SK-N-SH (cell line): ENCODE measurements around the gene PCSK6. TPM values are rescaled to one million over a fixed set of nuclear protein-coding genes. Genes with fewer than 3 reads are reported as not detected.

ENCODE experiments used
- CTCF ChIA-PET: fragments of 300-600, 350-600 bp; formaldehyde crosslinking; extraction: SDS; loops from one replicate; lab custom pipeline; 2021; lab: Yijun Ruan, JAX
- POLR2A ChIA-PET: fragments of 350-600 bp; sonication (Branson Sonifier 250); formaldehyde crosslinking; extraction: SDS; loops from one replicate; lab custom pipeline; 2020; ENCODE audit warnings: antibody characterized with exemption, inconsistent platforms; lab: Yijun Ruan, JAX
- DNase-seq: peaks from one replicate; pipeline ENCODE4 v3.0.0; 2012
- H2AFZ ChIP-seq: fragments of 200-600 bp; sonication (generic); 2 replicates; pipeline ENCODE4 v1.8.1; 2016; ENCODE audit warnings: antibody characterized with exemption, mild to moderate bottlenecking, low read depth
- H3F3A ChIP-seq: fragments of 200-600 bp; sonication (generic); replicated peaks from 2 replicates; pipeline ENCODE3; 2016; ENCODE audit warnings: antibody characterized with exemption, mild to moderate bottlenecking; ENCODE audit not compliant: insufficient read depth
- H3K27ac ChIP-seq, 2 experiments: fragments of 200-500 bp in 1 of 2; fragments of 200-600 bp in 1 of 2; sonication (Bioruptor generic) in 1 of 2; sonication (generic), shearing (Covaris generic) in 1 of 2; 2 replicates each; pipeline versions ENCODE4 v1.5.1 to v1.6.1; 2014 to 2016; ENCODE audit warnings: low read depth in 2 of 2, inconsistent platforms in 1 of 2, low read length in 1 of 2, mild to moderate bottlenecking in 1 of 2, mixed read lengths in 1 of 2
- H3K27me3 ChIP-seq: fragments of 200-600 bp; sonication (generic), shearing (Covaris generic); 2 replicates; pipeline ENCODE4 v1.6.1; 2016; ENCODE audit warnings: mixed run types; ENCODE audit not compliant: insufficient read depth
- H3K36me3 ChIP-seq, 2 experiments: fragments of 200-500 bp in 1 of 2; fragments of 200-600 bp in 1 of 2; sonication (Bioruptor generic) in 1 of 2; sonication (generic) in 1 of 2; replicated peaks in 1 of 2; 2 replicates each; pipeline versions ENCODE3 to v1.5.1; 2014 to 2016; ENCODE audit warnings: low read length in 1 of 2, mild to moderate bottlenecking in 1 of 2; ENCODE audit not compliant: insufficient read depth in 2 of 2, control insufficient read depth in 1 of 2
- H3K4me1 ChIP-seq, 2 experiments: fragments of 200-500 bp in 1 of 2; fragments of 200-600 bp in 1 of 2; sonication (Bioruptor generic) in 1 of 2; sonication (generic), shearing (Covaris generic) in 1 of 2; 2 replicates each; pipeline versions ENCODE4 v1.5.1 to v1.6.1; 2014 to 2016; ENCODE audit warnings: low read depth in 1 of 2, low read length in 1 of 2, mixed run types in 1 of 2; ENCODE audit not compliant: insufficient read depth in 2 of 2, control insufficient read depth in 1 of 2
- H3K4me2 ChIP-seq: fragments of 200-600 bp; sonication (generic), shearing (Covaris generic); 2 replicates; pipeline ENCODE4 v1.6.1; 2017; ENCODE audit warnings: mixed run types
- H3K4me3 ChIP-seq, 2 experiments: fragments of 200-500 bp in 1 of 2; fragments of 200-600 bp in 1 of 2; sonication (Bioruptor generic) in 1 of 2; sonication (generic), shearing (Covaris generic) in 1 of 2; 2 replicates each; pipeline versions ENCODE4 v1.5.1 to v1.8.1; 2014 to 2016; ENCODE audit warnings: low read depth in 2 of 2, inconsistent platforms in 1 of 2, low read length in 1 of 2, mild to moderate bottlenecking in 1 of 2, mixed read lengths in 1 of 2, moderate library complexity in 1 of 2
- H3K79me2 ChIP-seq: fragments of 200-600 bp; sonication (generic); 2 replicates; pipeline ENCODE4 v1.8.1; 2017; ENCODE audit warnings: mild to moderate bottlenecking; ENCODE audit not compliant: insufficient read depth
- H3K9ac ChIP-seq: fragments of 200-600 bp; sonication (generic); 2 replicates; pipeline ENCODE4 v1.6.1; 2017; ENCODE audit warnings: mixed run types
- H3K9me2 ChIP-seq: fragments of 200-600 bp; sonication (generic); 2 replicates; pipeline ENCODE4 v1.6.1; 2017; ENCODE audit warnings: mixed run types
- H3K9me3 ChIP-seq: fragments of 200-600 bp; sonication (generic); 2 replicates; pipeline ENCODE4 v1.6.1; 2017; ENCODE audit warnings: mixed run types, mild to moderate bottlenecking, moderate library complexity
- H4K20me1 ChIP-seq: fragments of 200-600 bp; sonication (generic); 2 replicates; pipeline ENCODE4 v1.6.1; 2017; ENCODE audit warnings: mild to moderate bottlenecking, mixed run types; ENCODE audit not compliant: insufficient read depth
- CHD2 ChIP-seq: fragments of 150-350 bp; IDR thresholded peaks from 2 replicates; pipeline ENCODE4 v1.6.1; 2018; ENCODE audit warnings: low read length; ENCODE audit not compliant: partially characterized antibody
- ELF1 ChIP-seq: IDR thresholded peaks from 2 replicates; pipeline ENCODE4 v1.4.0; 2012
- EP300 ChIP-seq, 2 experiments: IDR thresholded peaks; 2 replicates each; pipeline versions ENCODE4 v1.4.0 to v1.6.1; 2012; ENCODE audit warnings: borderline replicate concordance in 1 of 2, low read depth in 1 of 2, low read length in 1 of 2
- FOSL2 ChIP-seq: IDR thresholded peaks from 2 replicates; pipeline ENCODE4 v1.4.0; 2012; ENCODE audit warnings: low read depth, mild to moderate bottlenecking, moderate library complexity, borderline replicate concordance
- FOXJ3 ChIP-seq: sonication (generic); formaldehyde crosslinking; IDR thresholded peaks from 2 replicates; pipeline ENCODE4 v1.5.1; 2020; ENCODE audit warnings: mild to moderate bottlenecking, missing genetic modification reagents
- FOXM1 ChIP-seq: IDR thresholded peaks from 2 replicates; pipeline ENCODE4 v1.4.0; 2012; ENCODE audit warnings: low read depth, mild to moderate bottlenecking
- GATA2 ChIP-seq: sonication (generic); formaldehyde crosslinking; IDR thresholded peaks from 2 replicates; pipeline ENCODE4 v1.5.0; 2020; ENCODE audit warnings: mild to moderate bottlenecking, missing genetic modification reagents
- MEF2A ChIP-seq: IDR thresholded peaks from 2 replicates; pipeline ENCODE4 v1.4.0; 2012; ENCODE audit warnings: low read depth, borderline replicate concordance
- NRF1 ChIP-seq: IDR thresholded peaks from 2 replicates; pipeline ENCODE4 v1.6.1; 2012; ENCODE audit warnings: low read depth, mild to moderate bottlenecking, low read length
- PBX3 ChIP-seq: IDR thresholded peaks from 2 replicates; pipeline ENCODE4; 2012
- POLR2AphosphoS5 ChIP-seq: IDR thresholded peaks from 2 replicates; pipeline ENCODE4 v1.6.1; 2012; ENCODE audit warnings: low read depth, low read length
- RAD21 ChIP-seq: IDR thresholded peaks from 2 replicates; pipeline ENCODE4 v1.6.1; 2012; ENCODE audit warnings: mild to moderate bottlenecking, low read length
- RCOR1 ChIP-seq: fragments of 150-350 bp; IDR thresholded peaks from 2 replicates; pipeline ENCODE4 v1.6.1; 2017; ENCODE audit warnings: antibody characterized with exemption, low read length
- RXRA ChIP-seq: IDR thresholded peaks from 2 replicates; pipeline ENCODE4 v1.4.0; 2012; ENCODE audit warnings: low read depth, mild to moderate bottlenecking, borderline replicate concordance
- SIN3A ChIP-seq: IDR thresholded peaks from 2 replicates; pipeline ENCODE4 v1.6.1; 2012; ENCODE audit warnings: low read depth, mild to moderate bottlenecking, low read length, moderate library complexity, borderline replicate concordance
- TCF12 ChIP-seq: IDR thresholded peaks from 2 replicates; pipeline ENCODE4 v1.4.0; 2012
- USF2 ChIP-seq: fragments of 150-350 bp; IDR thresholded peaks from 2 replicates; pipeline ENCODE4 v1.6.1; 2017; ENCODE audit warnings: antibody characterized with exemption, low read length, low read depth, borderline replicate concordance
- YY1 ChIP-seq: IDR thresholded peaks from 2 replicates; pipeline ENCODE4 v1.4.0; 2012; ENCODE audit warnings: low read depth, mild to moderate bottlenecking
- WGBS: methylation state at CpG from one replicate; pipeline ENCODE4 v1.1.6; 2017; ENCODE audit warnings: low lambda C conversion rate; 5-methylcytosine and 5-hydroxymethylcytosine counted together
- polyA plus RNA-seq, 3 experiments: library from polyadenylated mRNA; depleted of rRNA; stranded (reverse); fragments of >200 nt; gene quantifications; 2 replicates each; pipeline ENCODE4 v1.2.3, GENCODE V29; 2012
- TF ChIP-seq, protein P1 (sequence below): fragments of 150-350 bp; IDR thresholded peaks from 2 replicates; pipeline ENCODE4 v1.6.1; 2016; ENCODE audit warnings: mild to moderate bottlenecking, low read depth, low read length
- TF ChIP-seq, protein P2 (sequence below): IDR thresholded peaks from 2 replicates; pipeline ENCODE4 v1.6.1; 2012; ENCODE audit warnings: mild to moderate bottlenecking, low read depth, low read length, moderate library complexity

Gene PCSK6
- polyA plus RNA-seq, 1 of the 3 experiments (the other 2 are of a cell fraction), result 0.03 TPM

DNA sequence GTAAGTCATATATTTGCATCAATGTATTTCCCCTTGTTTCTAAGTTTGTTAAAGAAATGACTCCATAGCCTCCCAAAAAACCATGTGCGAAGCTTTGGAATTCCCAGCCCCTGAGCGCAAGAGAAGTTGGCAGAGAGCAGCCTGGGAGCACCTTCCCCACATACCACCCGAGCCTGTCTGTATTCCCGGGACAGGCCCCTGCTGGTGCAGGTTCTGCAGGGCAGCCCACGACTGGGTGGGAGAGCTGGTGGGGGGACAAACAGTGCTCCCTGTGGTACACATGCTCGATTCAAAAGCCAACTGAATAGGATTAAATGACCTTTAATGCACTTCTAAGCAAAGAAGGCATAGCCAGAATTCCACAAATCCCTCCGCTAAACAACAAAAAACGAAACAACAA lies 119.8 kb downstream of the PCSK6 start:
- DNase-seq, result no peak
- Histone ChIP-seq H3F3A (no peaks in the 10 kb centered on the region), H3K9me3 (no peaks in the 10 kb centered on the region), H3K27ac (no peak overlapping the region), H3K36me3 (no peaks in the 10 kb centered on the region), H3K9me2 (no peaks in the 10 kb centered on the region), H3K4me1 (peaks cover 0 to 7% of the 10 kb centered on the region in 2 experiments; a peak in 1 of 4 replicates), H2AFZ (no peak overlapping the region), H3K4me2 (no peak overlapping the region), H4K20me1 (no peaks in the 10 kb centered on the region)
- ChIA-PET CTCF (no interaction called here), POLR2A (interaction anchor here (0.6 kb wide), 1 partner anchor 131 kb away, joined by 3 read pairs; no protein-coding TSS in a partner anchor)
- no peak for TF ChIP-seq NRF1
- TF ChIP-seq USF2, result no peak
- no peak for TF ChIP-seq CHD2
- TF ChIP-seq, all 33 proteins: peak for 0
- Histone ChIP-seq H3K79me2 (no peaks in the 10 kb centered on the region), H3K9ac (no peak overlapping the region), H3K27me3 (no peaks in the 10 kb centered on the region), H3K4me3 (no peak overlapping the region)
- 57% methylated on average over 8 of the region's 8 CpGs for WGBS

- H3K4me1 ChIP-seq, result peaks cover 0 to 7% of the 10 kb centered on the region in 2 experiments; a peak in 1 of 4 replicates
- WGBS, result 77% methylated on average over 10 of the region's 15 CpGs
- POLR2A ChIA-PET, result interaction anchor here (0.6 kb wide), 1 partner anchor 132 kb away, joined by 3 read pairs; no protein-coding TSS in a partner anchor
Measured at GRCh38 chr15:101368861-101369642, 120.5 kb downstream of the PCSK6 start.

More at GRCh38 chr15:101368861-101369642, 120.5 kb downstream of the PCSK6 start:
- TF ChIP-seq MEF2A (no peak), ELF1 (no peak), YY1 (no peak), FOXJ3 (CRISPR knock-in tag) (no peak), PBX3 (no peak), RAD21 (no peak), FOSL2 (no peak), SIN3A (no peak), GATA2 (CRISPR knock-in tag) (no peak), RXRA (no peak), TCF12 (no peak), RCOR1 (no peak), POLR2AphosphoS5 (no peak), FOXM1 (no peak), EP300 (IDR thresholded peaks at IDR 0.05; ENCODE audit: borderline replicate concordance in 1 of 2, low read depth in 1 of 2, low read length in 1 of 2) (no peak)
- TF ChIP-seq, protein P1, sequence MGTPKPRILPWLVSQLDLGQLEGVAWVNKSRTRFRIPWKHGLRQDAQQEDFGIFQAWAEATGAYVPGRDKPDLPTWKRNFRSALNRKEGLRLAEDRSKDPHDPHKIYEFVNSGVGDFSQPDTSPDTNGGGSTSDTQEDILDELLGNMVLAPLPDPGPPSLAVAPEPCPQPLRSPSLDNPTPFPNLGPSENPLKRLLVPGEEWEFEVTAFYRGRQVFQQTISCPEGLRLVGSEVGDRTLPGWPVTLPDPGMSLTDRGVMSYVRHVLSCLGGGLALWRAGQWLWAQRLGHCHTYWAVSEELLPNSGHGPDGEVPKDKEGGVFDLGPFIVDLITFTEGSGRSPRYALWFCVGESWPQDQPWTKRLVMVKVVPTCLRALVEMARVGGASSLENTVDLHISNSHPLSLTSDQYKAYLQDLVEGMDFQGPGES, result no peak
- TF ChIP-seq, protein P2, sequence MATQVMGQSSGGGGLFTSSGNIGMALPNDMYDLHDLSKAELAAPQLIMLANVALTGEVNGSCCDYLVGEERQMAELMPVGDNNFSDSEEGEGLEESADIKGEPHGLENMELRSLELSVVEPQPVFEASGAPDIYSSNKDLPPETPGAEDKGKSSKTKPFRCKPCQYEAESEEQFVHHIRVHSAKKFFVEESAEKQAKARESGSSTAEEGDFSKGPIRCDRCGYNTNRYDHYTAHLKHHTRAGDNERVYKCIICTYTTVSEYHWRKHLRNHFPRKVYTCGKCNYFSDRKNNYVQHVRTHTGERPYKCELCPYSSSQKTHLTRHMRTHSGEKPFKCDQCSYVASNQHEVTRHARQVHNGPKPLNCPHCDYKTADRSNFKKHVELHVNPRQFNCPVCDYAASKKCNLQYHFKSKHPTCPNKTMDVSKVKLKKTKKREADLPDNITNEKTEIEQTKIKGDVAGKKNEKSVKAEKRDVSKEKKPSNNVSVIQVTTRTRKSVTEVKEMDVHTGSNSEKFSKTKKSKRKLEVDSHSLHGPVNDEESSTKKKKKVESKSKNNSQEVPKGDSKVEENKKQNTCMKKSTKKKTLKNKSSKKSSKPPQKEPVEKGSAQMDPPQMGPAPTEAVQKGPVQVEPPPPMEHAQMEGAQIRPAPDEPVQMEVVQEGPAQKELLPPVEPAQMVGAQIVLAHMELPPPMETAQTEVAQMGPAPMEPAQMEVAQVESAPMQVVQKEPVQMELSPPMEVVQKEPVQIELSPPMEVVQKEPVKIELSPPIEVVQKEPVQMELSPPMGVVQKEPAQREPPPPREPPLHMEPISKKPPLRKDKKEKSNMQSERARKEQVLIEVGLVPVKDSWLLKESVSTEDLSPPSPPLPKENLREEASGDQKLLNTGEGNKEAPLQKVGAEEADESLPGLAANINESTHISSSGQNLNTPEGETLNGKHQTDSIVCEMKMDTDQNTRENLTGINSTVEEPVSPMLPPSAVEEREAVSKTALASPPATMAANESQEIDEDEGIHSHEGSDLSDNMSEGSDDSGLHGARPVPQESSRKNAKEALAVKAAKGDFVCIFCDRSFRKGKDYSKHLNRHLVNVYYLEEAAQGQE, result no peak
- H3K27me3 ChIP-seq, result no peaks in the 10 kb centered on the region
- H3K9ac ChIP-seq, result no peak overlapping the region
- H3K27ac ChIP-seq, result no peak overlapping the region
- no peak overlapping the region for H2AFZ ChIP-seq
- no peaks in the 10 kb centered on the region for H4K20me1 ChIP-seq
- no peak overlapping the region for H3K4me2 ChIP-seq
- no peaks in the 10 kb centered on the region for H3K9me2 ChIP-seq
- H3F3A ChIP-seq, result no peaks in the 10 kb centered on the region
- no peak for DNase-seq
- H3K4me3 ChIP-seq, result no peak overlapping the region
- no peaks in the 10 kb centered on the region for H3K79me2 ChIP-seq
- no peaks in the 10 kb centered on the region for H3K9me3 ChIP-seq
- no peaks in the 10 kb centered on the region for H3K36me3 ChIP-seq
- CTCF ChIA-PET, result interaction anchor here (1.0 kb wide), 1 partner anchor 10 kb away, joined by 3 read pairs; no protein-coding TSS in a partner anchor
